Neural cell (in vitro differentiated cells): ENCODE measurements around the gene DCXR. TPM values are rescaled to one million over a fixed set of nuclear protein-coding genes. Genes with fewer than 3 reads are reported as not detected.

Experiments used
- H2AFZ ChIP-seq: fragments of 200-600, 300-800 bp; sonication (generic), shearing (Covaris generic); 2 replicates; pipeline ENCODE4 v1.6.0; 2014; ENCODE audit warnings: low read depth, mild to moderate bottlenecking, antibody characterized with exemption, low read length, moderate library complexity
- H3F3A ChIP-seq: fragments of 200-600 bp; shearing (Covaris generic); 2 replicates; pipeline ENCODE4 v1.6.1; 2016; ENCODE audit warnings: mild to moderate bottlenecking, moderate library complexity, mixed read lengths, antibody characterized with exemption, low read length; ENCODE audit not compliant: insufficient read depth, poor library complexity, severe bottlenecking
- H3K27ac ChIP-seq: fragments of 200-600, 300-800 bp; sonication (generic), shearing (Covaris generic); 2 replicates; pipeline ENCODE4 v1.5.1; 2014; ENCODE audit warnings: mild to moderate bottlenecking, low read length, moderate library complexity
- H3K27me3 ChIP-seq: fragments of 300-800, 200-600 bp; sonication (generic), shearing (Covaris generic); 2 replicates; pipeline ENCODE4 v1.6.0; 2014; ENCODE audit warnings: mild to moderate bottlenecking, low read depth, low read length, moderate library complexity; ENCODE audit not compliant: insufficient read depth
- H3K36me3 ChIP-seq: fragments of 300-800, 200-600 bp; sonication (generic), shearing (Covaris generic); 2 replicates; pipeline ENCODE4 v1.5.1; 2014; ENCODE audit warnings: mild to moderate bottlenecking, antibody characterized with exemption, low read length, moderate library complexity; ENCODE audit not compliant: insufficient read depth
- H3K4me2 ChIP-seq: fragments of 300-800, 200-600 bp; sonication (generic), shearing (Covaris generic); 2 replicates; pipeline ENCODE4 v1.6.0; 2014; ENCODE audit warnings: mild to moderate bottlenecking, low read length
- H3K4me3 ChIP-seq: fragments of 300-800, 200-600 bp; sonication (generic), shearing (Covaris generic); 2 replicates; pipeline ENCODE4 v1.5.1; 2014; ENCODE audit warnings: mild to moderate bottlenecking, low read length, moderate library complexity
- H3K79me2 ChIP-seq: fragments of 200-600 bp; shearing (Covaris generic); replicated peaks from 2 replicates; pipeline ENCODE4 v1.6.0; 2014; ENCODE audit warnings: mild to moderate bottlenecking, low read length, moderate library complexity; ENCODE audit not compliant: insufficient read depth
- H3K9ac ChIP-seq: fragments of 300-800, 200-600 bp; sonication (generic), shearing (Covaris generic); 2 replicates; pipeline ENCODE4 v1.6.1; 2016; ENCODE audit warnings: mild to moderate bottlenecking, low read length, mixed read lengths
- H3K9me2 ChIP-seq: fragments of 200-600 bp; shearing (Covaris generic); 2 replicates; pipeline ENCODE4 v1.6.1; 2016; ENCODE audit warnings: mild to moderate bottlenecking, low read length, mixed read lengths; ENCODE audit not compliant: insufficient read depth
- H3K9me3 ChIP-seq: fragments of 200-600, 300-800 bp; sonication (generic), shearing (Covaris generic); 2 replicates; pipeline ENCODE4 v1.6.1; 2016; ENCODE audit warnings: mild to moderate bottlenecking, mixed run types, low read length, moderate library complexity, mixed read lengths
- H4K20me1 ChIP-seq: fragments of 200-600 bp; shearing (Covaris generic); 2 replicates; pipeline ENCODE4 v1.6.1; 2016; ENCODE audit warnings: mild to moderate bottlenecking, mixed run types; ENCODE audit not compliant: insufficient read depth
- CTCF ChIP-seq: fragments of 450-650 bp; IDR thresholded peaks from 2 replicates; pipeline ENCODE4 v1.5.1; 2014; ENCODE audit warnings: antibody characterized with exemption, mild to moderate bottlenecking, moderate library complexity; ENCODE audit not compliant: poor library complexity, severe bottlenecking
- EP300 ChIP-seq: fragments of 450-650 bp; conservative IDR thresholded peaks from 2 replicates; pipeline ENCODE4 v1.6.1; 2014; ENCODE audit warnings: antibody characterized with exemption, mild to moderate bottlenecking, moderate library complexity; ENCODE audit not compliant: poor library complexity, severe bottlenecking
- EZH2 ChIP-seq: fragments of 200-600, 300-800 bp; shearing (Covaris generic), sonication (generic); IDR thresholded peaks from 2 replicates; pipeline ENCODE4 v1.6.1; 2014; ENCODE audit warnings: antibody characterized with exemption, low read length, borderline replicate concordance, mild to moderate bottlenecking; ENCODE audit not compliant: insufficient read depth, poor library complexity, severe bottlenecking
- MXI1 ChIP-seq: fragments of 450-650 bp; conservative IDR thresholded peaks from 2 replicates; pipeline ENCODE4 v1.6.1; 2014; ENCODE audit warnings: antibody characterized with exemption, mild to moderate bottlenecking; ENCODE audit not compliant: poor library complexity, severe bottlenecking
- POLR2AphosphoS5 ChIP-seq: IDR thresholded peaks from 2 replicates; pipeline ENCODE4 v1.6.1; 2012
- RAD21 ChIP-seq: fragments of 450-650 bp; conservative IDR thresholded peaks from 2 replicates; pipeline ENCODE4 v1.6.1; 2014; ENCODE audit warnings: antibody characterized with exemption, mild to moderate bottlenecking, moderate library complexity
- SMC3 ChIP-seq: fragments of 450-650 bp; conservative IDR thresholded peaks from 2 replicates; pipeline ENCODE4 v1.6.1; 2014; ENCODE audit warnings: antibody characterized with exemption, mild to moderate bottlenecking, moderate library complexity; ENCODE audit not compliant: poor library complexity
- TAF1 ChIP-seq: IDR thresholded peaks from 2 replicates; pipeline ENCODE4 v1.6.1; 2012; ENCODE audit warnings: low read depth
- polyA plus RNA-seq: library from polyadenylated mRNA; depleted of rRNA; stranded (reverse); fragments of >200 nt; gene quantifications from 2 replicates; pipeline ENCODE4 v1.2.3, GENCODE V29; 2014
- TF ChIP-seq, protein P1 (sequence below): IDR thresholded peaks from 2 replicates; pipeline ENCODE4 v1.6.1; 2012; ENCODE audit warnings: borderline replicate concordance

Gene DCXR
- polyA plus RNA-seq, 1 donor from 2014 or later, result 129 TPM

- H3K9me2 ChIP-seq, result no peaks in the 10 kb centered on the region
- TF ChIP-seq MXI1, result no peak
- no peak for TF ChIP-seq SMC3
- TF ChIP-seq POLR2AphosphoS5, result no peak
- no peak for TF ChIP-seq EZH2
- no peak for TF ChIP-seq EP300
- TF ChIP-seq TAF1, result no peak
- H3K36me3 ChIP-seq, result no peaks in the 10 kb centered on the region
- H3K79me2 ChIP-seq, result no peaks in the 10 kb centered on the region
- H3K9ac ChIP-seq, result no peak overlapping the region
- no peak overlapping the region for H3K4me3 ChIP-seq
- H4K20me1 ChIP-seq, result no peaks in the 10 kb centered on the region
- H3F3A ChIP-seq, result no peaks in the 10 kb centered on the region
- H3K9me3 ChIP-seq, result no peaks in the 10 kb centered on the region
- no peak overlapping the region for H3K27ac ChIP-seq
- no peak overlapping the region for H3K4me2 ChIP-seq
- no peak overlapping the region for H2AFZ ChIP-seq
- H3K27me3 ChIP-seq, result no peaks in the 10 kb centered on the region
Measured at GRCh38 chr17:82007495-82008257, 29.8 kb downstream of the DCXR start.

DNA sequence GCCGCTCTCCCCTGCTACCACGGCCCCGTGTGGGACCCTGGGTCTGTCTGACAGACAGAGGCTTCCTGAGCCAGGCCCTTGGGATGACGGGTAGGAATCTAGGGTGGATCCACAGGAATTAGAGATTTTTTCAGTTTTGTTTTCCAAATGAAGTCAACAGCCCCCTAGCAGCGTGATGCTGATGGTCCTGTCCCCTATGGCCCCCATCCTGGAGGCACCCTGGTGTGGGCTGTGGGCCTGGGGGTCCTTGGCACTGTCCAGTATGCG is 30.3 kb downstream of the DCXR start:
- no peak overlapping the region for H3K27ac ChIP-seq
- H3F3A ChIP-seq, result no peaks in the 10 kb centered on the region
- H3K9me3 ChIP-seq, result no peaks in the 10 kb centered on the region
- H3K27me3 ChIP-seq, result no peaks in the 10 kb centered on the region
- no peak overlapping the region for H3K9ac ChIP-seq
- no peak overlapping the region for H2AFZ ChIP-seq
- no peaks in the 10 kb centered on the region for H4K20me1 ChIP-seq
- TF ChIP-seq POLR2AphosphoS5 (no peak), EZH2 (no peak), CTCF (no peak), TAF1 (no peak), EP300 (no peak), RAD21 (no peak), SMC3 (no peak)
- TF ChIP-seq, protein P1, sequence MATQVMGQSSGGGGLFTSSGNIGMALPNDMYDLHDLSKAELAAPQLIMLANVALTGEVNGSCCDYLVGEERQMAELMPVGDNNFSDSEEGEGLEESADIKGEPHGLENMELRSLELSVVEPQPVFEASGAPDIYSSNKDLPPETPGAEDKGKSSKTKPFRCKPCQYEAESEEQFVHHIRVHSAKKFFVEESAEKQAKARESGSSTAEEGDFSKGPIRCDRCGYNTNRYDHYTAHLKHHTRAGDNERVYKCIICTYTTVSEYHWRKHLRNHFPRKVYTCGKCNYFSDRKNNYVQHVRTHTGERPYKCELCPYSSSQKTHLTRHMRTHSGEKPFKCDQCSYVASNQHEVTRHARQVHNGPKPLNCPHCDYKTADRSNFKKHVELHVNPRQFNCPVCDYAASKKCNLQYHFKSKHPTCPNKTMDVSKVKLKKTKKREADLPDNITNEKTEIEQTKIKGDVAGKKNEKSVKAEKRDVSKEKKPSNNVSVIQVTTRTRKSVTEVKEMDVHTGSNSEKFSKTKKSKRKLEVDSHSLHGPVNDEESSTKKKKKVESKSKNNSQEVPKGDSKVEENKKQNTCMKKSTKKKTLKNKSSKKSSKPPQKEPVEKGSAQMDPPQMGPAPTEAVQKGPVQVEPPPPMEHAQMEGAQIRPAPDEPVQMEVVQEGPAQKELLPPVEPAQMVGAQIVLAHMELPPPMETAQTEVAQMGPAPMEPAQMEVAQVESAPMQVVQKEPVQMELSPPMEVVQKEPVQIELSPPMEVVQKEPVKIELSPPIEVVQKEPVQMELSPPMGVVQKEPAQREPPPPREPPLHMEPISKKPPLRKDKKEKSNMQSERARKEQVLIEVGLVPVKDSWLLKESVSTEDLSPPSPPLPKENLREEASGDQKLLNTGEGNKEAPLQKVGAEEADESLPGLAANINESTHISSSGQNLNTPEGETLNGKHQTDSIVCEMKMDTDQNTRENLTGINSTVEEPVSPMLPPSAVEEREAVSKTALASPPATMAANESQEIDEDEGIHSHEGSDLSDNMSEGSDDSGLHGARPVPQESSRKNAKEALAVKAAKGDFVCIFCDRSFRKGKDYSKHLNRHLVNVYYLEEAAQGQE, result no peak
- no peak overlapping the region for H3K4me2 ChIP-seq
- no peak overlapping the region for H3K4me3 ChIP-seq
- H3K79me2 ChIP-seq, result no peaks in the 10 kb centered on the region
- no peaks in the 10 kb centered on the region for H3K36me3 ChIP-seq
- no peaks in the 10 kb centered on the region for H3K9me2 ChIP-seq
